HEK293T (cell line): Measurements from ENCODE around the gene HARBI1.

ENCODE experiments used
- BHLHE40 ChIP-seq: fragments of 450-650 bp; IDR thresholded peaks from 2 replicates; pipeline ENCODE4 v1.6.1; 2016; ENCODE audit warnings: mild to moderate bottlenecking, moderate library complexity, borderline replicate concordance
- ELF4 ChIP-seq: fragments of 450-650 bp; IDR thresholded peaks from 2 replicates; pipeline ENCODE4 v1.6.1; 2017; ENCODE audit warnings: antibody characterized with exemption
- FOXK2 ChIP-seq: fragments of 450-650 bp; IDR thresholded peaks from 2 replicates; pipeline ENCODE4 v1.6.1; 2016; ENCODE audit warnings: mild to moderate bottlenecking
- FOXM1 ChIP-seq: fragments of 450-650 bp; IDR thresholded peaks from 2 replicates; pipeline ENCODE4 v1.6.1; 2017; ENCODE audit warnings: mild to moderate bottlenecking, borderline replicate concordance
- SP1 ChIP-seq: fragments of 450-650 bp; IDR thresholded peaks from 2 replicates; pipeline ENCODE4 v1.6.1; 2017
- SUZ12 ChIP-seq: fragments of 450-650 bp; IDR thresholded peaks from 2 replicates; pipeline ENCODE4 v1.6.1; 2016; ENCODE audit warnings: mild to moderate bottlenecking

DNA sequence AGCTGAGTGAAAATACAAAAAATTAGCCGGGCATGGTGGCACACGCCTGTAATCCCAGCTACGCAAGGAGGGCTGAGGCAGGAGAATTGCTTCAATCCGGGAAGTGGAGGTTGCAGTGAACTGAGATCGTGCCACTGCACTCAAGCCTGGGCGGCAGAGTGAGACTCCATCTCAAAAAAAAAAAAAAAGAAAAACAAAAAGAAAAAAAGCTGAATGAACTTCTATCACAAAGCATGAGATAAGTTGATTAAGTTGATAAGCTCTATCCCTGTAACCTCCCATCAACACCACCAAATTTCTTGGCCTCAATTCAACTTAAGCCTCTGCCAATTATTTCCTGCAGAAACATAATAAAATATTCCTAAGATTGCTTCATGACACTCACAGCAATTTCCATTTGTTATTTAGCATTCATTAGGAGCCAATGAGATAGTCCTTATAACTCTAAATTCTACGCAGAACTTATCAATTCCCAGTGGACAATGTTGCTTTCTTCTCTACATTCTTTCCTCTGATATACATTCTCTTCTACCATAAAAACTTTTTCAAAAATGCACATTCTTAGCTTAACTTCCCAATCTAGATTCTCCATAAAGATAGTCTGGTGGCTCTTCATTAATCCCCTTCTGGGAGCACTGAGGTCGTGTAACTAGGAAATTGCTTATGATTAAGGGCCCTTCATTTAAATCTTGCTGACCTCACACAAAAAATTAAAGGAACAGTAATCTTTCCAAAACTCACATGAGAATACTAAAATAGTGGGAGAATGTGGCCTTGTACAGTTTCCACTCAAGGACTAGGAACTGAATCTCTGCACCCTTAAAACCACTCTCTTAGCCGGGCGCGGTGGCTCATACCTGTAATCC is 26.1 kb downstream of the HARBI1 start:
- TF ChIP-seq SP1 (no peak), FOXK2 (no peak), FOXM1 (no peak), ELF4 (no peak), SUZ12 (no peak), BHLHE40 (no peak)
